Measurements from ENCODE around the gene CORIN. TPM values are rescaled to one million over a fixed set of nuclear protein-coding genes. Genes with fewer than 3 reads are reported as not detected.

Gene CORIN
- total and polyA plus RNA-seq, 2 of the 4 experiments (the other 2 are of a cell fraction) = 20.3 to 24.7 TPM

DNA sequence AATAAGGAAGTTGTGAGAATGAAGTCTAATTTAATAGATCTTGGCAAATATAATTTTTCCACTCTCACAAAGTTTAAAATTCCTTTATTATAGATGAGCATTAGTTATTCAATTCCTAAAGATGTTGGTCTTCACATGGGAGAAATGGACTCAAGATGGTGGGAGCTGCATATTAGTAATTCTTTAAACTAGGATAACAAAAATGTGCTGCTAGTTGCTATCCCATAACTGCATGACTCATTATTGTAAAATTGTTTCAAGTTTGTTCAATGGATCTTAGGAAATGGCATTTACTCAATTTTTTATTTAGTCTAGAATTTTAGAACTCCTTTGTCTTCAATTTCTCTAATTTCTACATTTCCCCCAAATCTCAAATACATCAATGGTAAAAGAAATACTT is 197.0 kb downstream of the CORIN start:
- Histone ChIP-seq H2BK20ac (ENCODE audit: low read depth, low read length) (no peak overlapping the region), H2AK5ac (ENCODE audit: low read depth, low read length) (no peak overlapping the region), H4K91ac (ENCODE audit: insufficient read depth, low read depth, low read length) (no peak overlapping the region), H3K36me3 (ENCODE audit: control insufficient read depth, insufficient read depth, low read length) (no peaks in the 10 kb centered on the region), H3K27ac (ENCODE audit: insufficient read depth, low read length) (no peak overlapping the region; the same call in 1 of the 2 replicates), H4K5ac (ENCODE audit: low read depth, low read length) (no peak overlapping the region; the same call in 1 of the 2 replicates), H3K9me1 (ENCODE audit: insufficient read depth, low read length) (no peaks in the 10 kb centered on the region), H3K23ac (ENCODE audit: low read depth, low read length) (no peak overlapping the region), H3K14ac (replicated peaks; ENCODE audit: low read depth, low read length) (no peak overlapping the region), H3K18ac (ENCODE audit: low read depth, low read length) (no peak overlapping the region), H2BK15ac (ENCODE audit: low read depth, low read length) (no peak overlapping the region), H2AFZ (replicated peaks; ENCODE audit: low read length, poor library complexity) (no peak overlapping the region), H3K4me2 (ENCODE audit: low read depth, low read length) (no peak overlapping the region), H3K27me3 (ENCODE audit: control insufficient read depth, insufficient read depth, low read length) (no peaks in the 10 kb centered on the region), H3K4me1 (ENCODE audit: control insufficient read depth, insufficient read depth, low read length) (peaks cover 2% of the 10 kb centered on the region; the same call in 1 of the 2 replicates), H4K20me1 (ENCODE audit: insufficient read depth, low read length) (no peaks in the 10 kb centered on the region), H3K9me3 (ENCODE audit: control insufficient read depth, insufficient read depth, low read length) (no peaks in the 10 kb centered on the region), H2BK120ac (ENCODE audit: low read depth, low read length) (no peak overlapping the region), H2AK9ac (replicated peaks; ENCODE audit: low read depth, low read length, poor library complexity) (no peak overlapping the region), H4K8ac (ENCODE audit: low read depth in 2 of 2, low read length in 2 of 2) (no peak overlapping the region), H3K56ac (ENCODE audit: extremely low read depth, insufficient read depth, low read length) (no peak overlapping the region), H3K4me3 (ENCODE audit: insufficient read depth, low read depth, low read length) (no peak overlapping the region), H3K9ac (ENCODE audit: low read depth, low read length) (no peak overlapping the region), H3K79me1 (ENCODE audit: low read depth in 1 of 2, low read length in 2 of 2) (no peaks in the 10 kb centered on the region), H2BK5ac (ENCODE audit: low read depth, low read length, poor library complexity, severe bottlenecking) (no peak overlapping the region), H3K4ac (ENCODE audit: low read depth, low read length) (no peak overlapping the region)
- intact Hi-C loops (cut with micrococcal nuclease) = no loop called here
- ATAC-seq (ENCODE audit: low read depth) (peak; percentile 59; the same call in 1 of the 2 replicates), DNase-seq (peak; percentile 46)
- no TSS peak for BruUV-seq (replicated peaks)
- TF ChIP-seq POLR2A (IDR thresholded peaks at IDR 0.05; ENCODE audit: low read depth, low read length) (no peak), FOS (IDR thresholded peaks at IDR 0.05; ENCODE audit: low read depth, low read length) (no peak), RCOR1 (IDR thresholded peaks at IDR 0.05; ENCODE audit: insufficient replicate concordance, low read length) (no peak), MAFK (IDR thresholded peaks at IDR 0.05; ENCODE audit: low read depth, low read length) (no peak), CTCF (conservative IDR thresholded peaks at IDR 0.05; ENCODE audit: low read depth, low read length) (no peak), MXI1 (IDR thresholded peaks at IDR 0.05; ENCODE audit: borderline replicate concordance, low read depth, low read length) (no peak), NFE2L2 (IDR thresholded peaks at IDR 0.05; ENCODE audit: low read depth, low read length) (no peak), BHLHE40 (IDR thresholded peaks at IDR 0.05; ENCODE audit: low read depth, low read length) (no peak), RAD21 (IDR thresholded peaks at IDR 0.05; ENCODE audit: low read length) (no peak), CEBPB (IDR thresholded peaks at IDR 0.05; ENCODE audit: low read depth, low read length) (no peak), ELK1 (IDR thresholded peaks at IDR 0.05; ENCODE audit: borderline replicate concordance, low read depth, low read length) (no peak), SMC3 (IDR thresholded peaks at IDR 0.05; ENCODE audit: low read depth, low read length) (no peak)
- in situ Hi-C loops (cut with MboI; ENCODE audit: low sequenced_read_pairs) = no loop called here
- ChIA-PET POLR2A (ENCODE audit: unreplicated experiment) (no interaction called here), CTCF (no interaction called here)
- dilution Hi-C loops (cut with HindIII; ENCODE audit: low sequenced_read_pairs, unreplicated experiment) = no loop called here
